Duodenal mucosa (tissue), 2 donors: ENCODE data around the gene KIF1A.
"Not testable (repeated sequence)": the region's sequence is repeated elsewhere in the genome, so short reads cannot be mapped to it uniquely, and the experiment has no call there.

Source experiments
- H3K27ac ChIP-seq: one replicate; pipeline ENCODE4 v1.7.0; 2013; ENCODE audit warnings: low read depth, low read length
- H3K27me3 ChIP-seq, 2 donors: one replicate each; pipeline ENCODE4 v1.7.0; 2013; ENCODE audit warnings: low read length in 2 of 2, control low read depth in 1 of 2; ENCODE audit not compliant: insufficient read depth in 2 of 2, control insufficient read depth in 1 of 2
- H3K36me3 ChIP-seq, 2 donors: one replicate each; pipeline ENCODE4 v1.7.0; 2013; ENCODE audit warnings: low read length in 2 of 2, control low read depth in 1 of 2; ENCODE audit not compliant: insufficient read depth in 2 of 2, control insufficient read depth in 1 of 2
- H3K4me1 ChIP-seq, 2 donors: one replicate each; pipeline ENCODE4 v1.7.0; 2013; ENCODE audit warnings: low read length in 2 of 2, control low read depth in 1 of 2; ENCODE audit not compliant: insufficient read depth in 2 of 2, control insufficient read depth in 1 of 2
- H3K4me3 ChIP-seq, 2 donors: one replicate each; pipeline ENCODE4 v1.7.0; 2013; ENCODE audit warnings: low read length in 2 of 2, low read depth in 1 of 2
- H3K9ac ChIP-seq, 2 donors: one replicate each; pipeline ENCODE4 v1.7.0; 2013; ENCODE audit warnings: low read length in 2 of 2, low read depth in 1 of 2
- H3K9me3 ChIP-seq, 2 donors: one replicate each; pipeline ENCODE4 v1.7.0; 2013; ENCODE audit warnings: low read length in 2 of 2, control low read depth in 1 of 2; ENCODE audit not compliant: control insufficient read depth in 1 of 2

KIF1A gene

GRCh38 chr2:240846309-240846708 lies 26.3 kb upstream of the KIF1A start:
- H3K9ac ChIP-seq, H3K27me3 ChIP-seq, H3K4me1 ChIP-seq, H3K27ac ChIP-seq, H3K4me3 ChIP-seq, H3K9me3 ChIP-seq, H3K36me3 ChIP-seq: not testable (repeated sequence)

GRCh38 chr2:240840435-240841060 lies 20.5 kb upstream of the KIF1A start:
- peaks cover 5 to 6% of the 10 kb centered on the region in 2 donors for H3K27me3 ChIP-seq
- no peak overlapping the region for H3K9ac ChIP-seq
- H3K36me3 ChIP-seq: no peaks in the 10 kb centered on the region
- no peaks in the 10 kb centered on the region for H3K9me3 ChIP-seq
- no peak overlapping the region for H3K27ac ChIP-seq
- H3K4me3 ChIP-seq: no peak overlapping the region
- no peaks in the 10 kb centered on the region for H3K4me1 ChIP-seq

GRCh38 chr2:240839152-240840143 lies 19.4 kb upstream of the KIF1A start:
- Histone ChIP-seq H3K4me3 (no peak overlapping the region), H3K9ac (no peak overlapping the region), H3K27me3 (peaks cover 5 to 6% of the 10 kb centered on the region in 2 donors), H3K4me1 (no peaks in the 10 kb centered on the region), H3K9me3 (no peaks in the 10 kb centered on the region), H3K27ac (no peak overlapping the region), H3K36me3 (no peaks in the 10 kb centered on the region)

GRCh38 chr2:240837621-240838020 lies 17.6 kb upstream of the KIF1A start:
- H3K4me3 ChIP-seq: no peak overlapping the region
- no peaks in the 10 kb centered on the region for H3K9me3 ChIP-seq
- no peaks in the 10 kb centered on the region for H3K4me1 ChIP-seq
- peaks cover 5 to 6% of the 10 kb centered on the region in 2 donors for H3K27me3 ChIP-seq
- H3K36me3 ChIP-seq: no peaks in the 10 kb centered on the region
- H3K27ac ChIP-seq: no peak overlapping the region
- H3K9ac ChIP-seq: no peak overlapping the region

GRCh38 chr2:240836781-240837467 lies 16.9 kb upstream of the KIF1A start:
- Histone ChIP-seq H3K4me3 (no peak overlapping the region), H3K9ac (no peak overlapping the region), H3K36me3 (no peaks in the 10 kb centered on the region), H3K27ac (no peak overlapping the region), H3K27me3 (peaks cover 5 to 6% of the 10 kb centered on the region in 2 donors), H3K4me1 (peaks cover under 1 to 1% of the 10 kb centered on the region in 2 donors), H3K9me3 (no peaks in the 10 kb centered on the region)

GRCh38 chr2:240835528-240835927 lies 15.5 kb upstream of the KIF1A start:
- Histone ChIP-seq H3K36me3 (no peaks in the 10 kb centered on the region), H3K9ac (no peak overlapping the region)

GRCh38 chr2:240834377-240834975 lies 14.5 kb upstream of the KIF1A start:
- Histone ChIP-seq H3K27me3 (peaks cover 11 to 18% of the 10 kb centered on the region in 2 donors), H3K36me3 (no peaks in the 10 kb centered on the region), H3K4me3 (no peak overlapping the region), H3K4me1 (peaks cover 5 to 6% of the 10 kb centered on the region in 2 donors), H3K9ac (no peak overlapping the region), H3K9me3 (no peaks in the 10 kb centered on the region), H3K27ac (no peak overlapping the region)

More at GRCh38 chr2:240835528-240835927, 15.5 kb upstream of the KIF1A start:
- peaks cover 8 to 10% of the 10 kb centered on the region in 2 donors for H3K27me3 ChIP-seq
- H3K4me1 ChIP-seq: peaks cover 5 to 6% of the 10 kb centered on the region in 2 donors
- H3K9me3 ChIP-seq: no peaks in the 10 kb centered on the region
- H3K27ac ChIP-seq: no peak overlapping the region
- no peak overlapping the region for H3K4me3 ChIP-seq

- Histone ChIP-seq H3K36me3 (no peaks in the 10 kb centered on the region), H3K27me3 (peaks cover 11 to 22% of the 10 kb centered on the region in 2 donors), H3K4me1 (peaks cover 5 to 6% of the 10 kb centered on the region in 2 donors), H3K27ac (no peak overlapping the region), H3K9ac (no peak overlapping the region), H3K9me3 (no peaks in the 10 kb centered on the region), H3K4me3 (no peak overlapping the region)
These were observed 13.8 kb upstream of the KIF1A start for GRCh38 chr2:240833724-240834285.

GRCh38 chr2:240832921-240833494 lies 13.0 kb upstream of the KIF1A start:
- Histone ChIP-seq H3K27me3 (peaks cover 16 to 22% of the 10 kb centered on the region in 2 donors), H3K4me1 (peaks cover 5 to 6% of the 10 kb centered on the region in 2 donors), H3K9ac (no peak overlapping the region), H3K36me3 (no peaks in the 10 kb centered on the region), H3K9me3 (no peaks in the 10 kb centered on the region), H3K4me3 (no peak overlapping the region), H3K27ac (no peak overlapping the region)
